NCI-H2107 treated with DMSO at 0.1 percent for 48 hours (cell line): Measurements from ENCODE around the gene EPG5.
A peak's percentile ranks its signal among the peaks of the same experiment; 100 is the strongest.
"Not testable (repeated sequence)": the region's sequence is repeated elsewhere in the genome, so short reads cannot be mapped to it uniquely, and the experiment has no call there.

Source experiments
- DNase-seq: peaks from one replicate; lab custom pipeline; 2025; ENCODE audit not compliant: unreplicated experiment; lab: John Stamatoyannopoulos, UW

The EPG5 gene

GRCh38 chr18:45817543-45817942, 149.6 kb downstream of the EPG5 start:
- no peak for DNase-seq

- DNase-seq: not testable (repeated sequence)
Observed at GRCh38 chr18:45814733-45815132, 152.4 kb downstream of the EPG5 start.

DNA sequence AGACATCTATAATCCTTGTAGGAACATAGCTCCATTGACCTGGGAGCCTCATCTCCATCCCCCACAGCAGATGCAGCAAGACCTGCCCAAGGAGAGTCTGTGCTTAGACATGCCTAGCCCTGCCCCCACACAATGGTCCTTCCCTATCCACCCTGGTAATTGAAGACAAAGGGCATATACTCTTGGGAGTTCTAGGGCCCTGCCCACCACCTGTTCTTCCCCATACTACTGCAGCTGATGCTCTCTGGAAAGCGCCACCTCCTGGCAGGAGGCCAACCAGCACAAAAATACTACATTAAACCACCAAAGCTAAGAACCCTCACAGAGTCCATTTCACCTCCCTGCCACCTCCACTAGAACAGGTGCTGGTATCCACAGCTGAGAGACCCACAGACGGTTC, 160.0 kb downstream of the EPG5 start:
- peak; percentile 96 for DNase-seq

GRCh38 chr18:45806226-45806625, 160.9 kb downstream of the EPG5 start:
- DNase-seq: no peak

DNA sequence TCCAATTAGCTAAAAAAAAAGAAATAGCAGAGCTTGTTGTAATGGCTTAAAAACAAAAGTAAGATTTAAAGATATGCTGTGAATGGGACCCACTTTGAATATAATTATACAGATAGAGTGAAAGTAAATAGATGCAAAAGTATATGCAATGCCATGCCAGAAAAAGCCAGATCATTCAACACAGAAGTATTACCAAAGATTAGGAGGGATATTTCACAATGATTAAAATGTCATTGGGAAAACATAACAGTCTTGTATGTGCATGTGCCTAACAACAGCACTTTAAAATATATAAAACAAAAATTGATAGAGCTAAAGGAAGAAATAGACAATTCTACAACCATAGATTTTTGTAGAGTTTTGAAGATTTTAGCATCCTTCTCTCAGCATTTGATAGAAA, 161.6 kb downstream of the EPG5 start:
- no peak for DNase-seq

DNA sequence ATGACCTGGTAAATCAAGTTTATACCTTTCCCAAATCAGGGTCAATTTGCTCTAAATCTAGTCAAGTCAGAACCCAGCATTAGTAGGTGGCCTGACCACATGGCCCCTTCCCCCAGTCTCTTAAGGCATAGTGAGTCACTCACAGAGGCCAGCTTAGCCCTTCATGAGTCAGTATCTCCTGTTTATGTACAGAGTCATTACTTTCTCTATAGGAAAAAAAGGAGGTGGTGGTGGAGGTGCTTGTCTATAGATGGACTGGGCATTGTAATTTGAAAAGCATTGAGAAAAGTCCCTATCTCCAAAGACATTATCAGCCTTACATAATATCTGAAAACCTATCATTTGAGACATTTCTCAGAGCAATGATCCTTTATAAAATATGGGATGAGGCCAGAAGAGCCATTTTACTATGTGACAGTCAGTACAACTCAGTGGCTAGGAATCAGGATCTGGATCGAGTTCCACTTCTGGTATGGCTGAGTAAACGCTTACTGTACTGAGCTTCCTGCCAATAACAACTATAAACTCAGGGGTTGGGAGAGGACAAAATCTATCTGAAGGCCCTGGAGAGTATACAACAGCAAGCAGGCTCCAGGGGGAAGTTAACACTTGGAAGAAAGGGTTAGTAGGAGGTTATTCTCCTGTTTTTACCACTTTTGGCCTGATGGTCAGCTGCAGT, 164.2 kb downstream of the EPG5 start:
- no peak for DNase-seq

GRCh38 chr18:45801416-45802004, 165.6 kb downstream of the EPG5 start:
- no peak for DNase-seq
